A673 (cell line): ENCODE measurements around the gene ZSWIM6.

Experiments
- CTCF ChIP-seq: fragments of 300-800, 200-600 bp; sonication (generic); conservative IDR thresholded peaks from 2 replicates; pipeline ENCODE4 v1.5.1; 2017; ENCODE audit warnings: low read depth, mild to moderate bottlenecking, antibody characterized with exemption, low read length, moderate library complexity, mixed read lengths
- EZH2 ChIP-seq: fragments of 200-600 bp; sonication (generic); IDR thresholded peaks from 2 replicates; pipeline ENCODE4 v1.6.1; 2017; ENCODE audit warnings: borderline replicate concordance, low read depth, mild to moderate bottlenecking, mixed read lengths, antibody characterized with exemption, low read length; ENCODE audit not compliant: poor library complexity, severe bottlenecking

GRCh38 chr5:61569353-61569752 lies 237.3 kb downstream of the ZSWIM6 start:
- no peak for TF ChIP-seq EZH2
- TF ChIP-seq CTCF, result no peak
